GM23248 (cell line): Measurements from ENCODE around the gene COMMD1. TPM values are rescaled to one million over a fixed set of nuclear protein-coding genes. Genes with fewer than 3 reads are reported as not detected.

Experiments used
- DNase-seq: peaks from one replicate; pipeline ENCODE4 v3.0.0-alpha.2; 2015
- H2AFZ ChIP-seq: fragments of 200-600 bp; sonication (generic); 2 replicates; pipeline ENCODE4 v1.6.1; 2016; ENCODE audit warnings: antibody characterized with exemption
- H3F3A ChIP-seq: fragments of 200-600 bp; sonication (generic); 2 replicates; pipeline ENCODE4 v1.6.1; 2016; ENCODE audit warnings: mild to moderate bottlenecking, antibody characterized with exemption, mixed run types; ENCODE audit not compliant: insufficient read depth
- H3K27ac ChIP-seq: fragments of 200-600 bp; sonication (generic); 2 replicates; pipeline ENCODE4 v1.5.1; 2016; ENCODE audit warnings: mild to moderate bottlenecking
- H3K27me3 ChIP-seq: fragments of 200-600 bp; sonication (generic); replicated peaks from 2 replicates; pipeline ENCODE4 v1.6.1; 2016; ENCODE audit warnings: mild to moderate bottlenecking; ENCODE audit not compliant: insufficient read depth
- H3K36me3 ChIP-seq: fragments of 200-600 bp; sonication (generic); 2 replicates; pipeline ENCODE4 v1.6.1; 2016; ENCODE audit warnings: low read depth, mild to moderate bottlenecking
- H3K4me1 ChIP-seq: fragments of 200-600 bp; sonication (generic); 2 replicates; pipeline ENCODE4 v1.6.1; 2016; ENCODE audit warnings: mild to moderate bottlenecking; ENCODE audit not compliant: insufficient read depth
- H3K4me2 ChIP-seq: fragments of 200-600 bp; sonication (generic); one replicate; pipeline ENCODE4 v1.6.1; 2016; ENCODE audit warnings: mild to moderate bottlenecking; ENCODE audit not compliant: unreplicated experiment
- H3K4me3 ChIP-seq: fragments of 200-600 bp; sonication (generic); 2 replicates; pipeline ENCODE4 v1.5.1; 2016; ENCODE audit warnings: mild to moderate bottlenecking
- H3K79me2 ChIP-seq: fragments of 200-600 bp; sonication (generic); 2 replicates; pipeline ENCODE4 v1.6.1; 2016; ENCODE audit warnings: mild to moderate bottlenecking; ENCODE audit not compliant: insufficient read depth
- H3K9ac ChIP-seq: fragments of 200-600 bp; sonication (generic); 2 replicates; pipeline ENCODE4 v1.6.1; 2016; ENCODE audit warnings: mild to moderate bottlenecking
- H3K9me2 ChIP-seq: fragments of 200-600 bp; sonication (generic); 2 replicates; pipeline ENCODE4 v1.6.1; 2016; ENCODE audit warnings: mixed run types, mild to moderate bottlenecking, moderate library complexity; ENCODE audit not compliant: insufficient read depth
- H3K9me3 ChIP-seq: fragments of 200-600 bp; sonication (generic); one replicate; pipeline ENCODE4 v1.6.1; 2017; ENCODE audit warnings: low read depth
- H4K20me1 ChIP-seq: fragments of 200-600 bp; sonication (generic); 2 replicates; pipeline ENCODE4 v1.6.0; 2016; ENCODE audit not compliant: insufficient read depth
- EZH2 ChIP-seq: fragments of 200-600 bp; sonication (generic); IDR thresholded peaks from 2 replicates; pipeline ENCODE4 v1.6.1; 2018; ENCODE audit warnings: antibody characterized with exemption, mild to moderate bottlenecking; ENCODE audit not compliant: insufficient read depth, poor library complexity, severe bottlenecking
- EZH2phosphoT487 ChIP-seq: fragments of 200-600 bp; sonication (generic); IDR thresholded peaks from 2 replicates; pipeline ENCODE4 v1.6.1; 2018; ENCODE audit warnings: antibody characterized with exemption, moderate library complexity, mild to moderate bottlenecking, low read depth; ENCODE audit not compliant: insufficient read depth
- WGBS, 2 experiments: methylation state at CpG; one replicate each; pipeline ENCODE4 v1.1.6; 2015 to 2017; ENCODE audit warnings: low lambda C conversion rate in 2 of 2, low coverage in 1 of 2; ENCODE audit errors: missing lambda C conversion rate in 2 of 2; 5-methylcytosine and 5-hydroxymethylcytosine counted together
- in situ Hi-C: fragments of 300-500 bp; cut with MboI; formaldehyde crosslinking; loops from 2 replicates; pipeline ENCODE4 v1.15.0; 2020
- polyA plus RNA-seq: library from polyadenylated mRNA; unstranded; fragments of >200 nt; fragmentation: Nextera tagmentation; extraction: Ambion mirVana; gene quantifications from 2 replicates; pipeline ENCODE4 v1.2.1, GENCODE V29; 2016
- total RNA-seq: library from RNA; depleted of rRNA; stranded (reverse); fragments of >200 nt; shearing (Covaris generic); gene quantifications from 2 replicates; pipeline ENCODE4 v1.2.3, GENCODE V29; 2014

Gene COMMD1
- total and polyA plus RNA-seq, 2 experiments from 2014 or later: 40.5 to 74.2 TPM

- Histone ChIP-seq H3K4me2 (peak overlapping the region; percentile 57), H3K9me3 (no peaks in the 10 kb centered on the region), H3F3A (peaks cover 34% of the 10 kb centered on the region), H3K27ac (peak overlapping the region; percentile 82), H3K9ac (no peak overlapping the region), H3K36me3 (no peaks in the 10 kb centered on the region), H3K4me1 (peaks cover 32% of the 10 kb centered on the region), H3K4me3 (no peak overlapping the region), H2AFZ (no peak overlapping the region), H3K9me2 (no peaks in the 10 kb centered on the region), H4K20me1 (no peaks in the 10 kb centered on the region), H3K27me3 (no peaks in the 10 kb centered on the region), H3K79me2 (no peaks in the 10 kb centered on the region)
- peak; percentile 92 for DNase-seq
- TF ChIP-seq EZH2phosphoT487 (no peak), EZH2 (no peak)
- 12 to 16% methylated on average over 4 of the region's 4 CpGs for WGBS, 2 experiments
- in situ Hi-C loops: no loop called here
Observed at GRCh38 chr2:62147610-62148301, 242.3 kb downstream of the COMMD1 start.

GRCh38 chr2:62149708-62150107, 244.2 kb downstream of the COMMD1 start:
- in situ Hi-C loops: no loop called here
- peaks cover 32% of the 10 kb centered on the region for H3K4me1 ChIP-seq
- H3K79me2 ChIP-seq: no peaks in the 10 kb centered on the region
- peak; percentile 100 for DNase-seq
- no peaks in the 10 kb centered on the region for H3K9me3 ChIP-seq
- no peak for TF ChIP-seq EZH2phosphoT487
- no peak for TF ChIP-seq EZH2
- no peak overlapping the region for H2AFZ ChIP-seq
- H3K9me2 ChIP-seq: no peaks in the 10 kb centered on the region
- H3K27me3 ChIP-seq: no peaks in the 10 kb centered on the region
- no peaks in the 10 kb centered on the region for H3K36me3 ChIP-seq
- no peaks in the 10 kb centered on the region for H4K20me1 ChIP-seq
- no peak overlapping the region for H3K4me3 ChIP-seq
- H3K9ac ChIP-seq: no peak overlapping the region
- H3K4me2 ChIP-seq: peak overlapping the region; percentile 53
- H3K27ac ChIP-seq: peak overlapping the region; percentile 59
- H3F3A ChIP-seq: peaks cover 34% of the 10 kb centered on the region

- Histone ChIP-seq H3K36me3 (no peaks in the 10 kb centered on the region), H4K20me1 (no peaks in the 10 kb centered on the region), H3F3A (peaks cover 34% of the 10 kb centered on the region), H3K4me2 (peak overlapping the region; percentile 53), H3K79me2 (no peaks in the 10 kb centered on the region), H3K4me3 (no peak overlapping the region), H2AFZ (no peak overlapping the region), H3K9ac (no peak overlapping the region), H3K27ac (no peak overlapping the region), H3K9me3 (no peaks in the 10 kb centered on the region), H3K4me1 (peaks cover 32% of the 10 kb centered on the region), H3K27me3 (no peaks in the 10 kb centered on the region), H3K9me2 (no peaks in the 10 kb centered on the region)
- no peak for TF ChIP-seq EZH2
- no peak for TF ChIP-seq EZH2phosphoT487
- DNase-seq: no peak
- in situ Hi-C loops: no loop called here
- 87 to 90% methylated on average over 6 of the region's 6 CpGs for WGBS, 2 experiments
Observed at GRCh38 chr2:62150597-62151305, 245.3 kb downstream of the COMMD1 start.

- peaks cover 32% of the 10 kb centered on the region for H3K4me1 ChIP-seq
- peaks cover 34% of the 10 kb centered on the region for H3F3A ChIP-seq
- H3K36me3 ChIP-seq: no peaks in the 10 kb centered on the region
- H3K4me3 ChIP-seq: no peak overlapping the region
- TF ChIP-seq EZH2phosphoT487: no peak
- TF ChIP-seq EZH2: no peak
- H3K27me3 ChIP-seq: no peaks in the 10 kb centered on the region
- in situ Hi-C loops: no loop called here
- no peak overlapping the region for H2AFZ ChIP-seq
- H3K27ac ChIP-seq: no peak overlapping the region
- WGBS, 2 experiments: 80 to 84% methylated on average over 4 of the region's 4 CpGs
- H3K9ac ChIP-seq: no peak overlapping the region
- H3K9me2 ChIP-seq: no peaks in the 10 kb centered on the region
- no peaks in the 10 kb centered on the region for H4K20me1 ChIP-seq
- DNase-seq: no peak
- H3K9me3 ChIP-seq: no peaks in the 10 kb centered on the region
- no peaks in the 10 kb centered on the region for H3K79me2 ChIP-seq
- no peak overlapping the region for H3K4me2 ChIP-seq
Observed at GRCh38 chr2:62151306-62151638, 245.8 kb downstream of the COMMD1 start.
